Activated CD8-positive, alpha-beta memory T cell treated with anti-CD3 and anti-CD28 coated beads for 4 hours (primary cell): ENCODE results near the gene ARL13B.
"Not testable (repeated sequence)": the region's sequence is repeated elsewhere in the genome, so short reads cannot be mapped to it uniquely, and the experiment has no call there.

Experiments used
- DNase-seq, 2 donors: peaks; one replicate each; pipeline ENCODE4 v3.0.0-alpha.2; 2020; ENCODE audit warnings: low read depth in 2 of 2

Gene ARL13B

DNA sequence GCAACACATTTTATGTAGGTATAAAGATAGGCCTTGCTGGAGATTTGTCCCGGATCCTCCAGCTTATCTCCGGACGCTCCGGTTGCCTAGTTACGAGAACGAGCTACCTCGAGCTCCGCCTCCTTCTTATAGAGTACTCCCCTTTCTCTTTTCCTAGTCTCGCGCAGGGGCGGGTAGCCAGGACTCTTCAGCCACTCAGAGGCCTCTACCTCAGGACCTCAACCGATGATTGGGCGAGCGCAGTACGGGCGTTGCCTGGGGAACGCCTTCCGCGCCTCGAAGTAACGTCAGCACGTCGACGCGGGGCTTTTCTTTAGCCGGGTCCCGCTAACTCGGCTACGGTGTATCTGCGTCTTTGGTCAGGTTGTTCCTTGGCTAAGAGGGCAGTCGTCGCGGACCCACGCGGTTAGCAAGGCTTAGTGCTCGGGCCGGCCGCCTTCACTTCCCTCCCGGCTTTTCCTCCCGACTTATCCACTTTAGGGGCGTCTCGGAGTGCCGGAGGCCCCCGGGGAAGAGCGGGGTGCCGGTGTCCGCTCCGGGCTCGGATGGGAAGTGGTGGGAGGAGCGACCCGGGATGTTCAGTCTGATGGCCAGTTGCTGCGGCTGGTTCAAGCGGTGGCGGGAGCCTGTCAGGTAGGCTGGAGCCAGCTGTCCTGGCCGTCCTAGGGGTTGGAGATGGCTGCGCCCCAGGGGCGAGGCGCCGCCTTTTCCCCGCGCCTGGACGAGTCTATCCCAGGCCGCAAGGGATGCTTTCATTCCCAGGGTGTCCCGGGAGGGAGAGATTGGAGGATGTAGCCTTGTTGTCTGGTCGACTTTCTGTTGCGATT lies at the start of gene ARL13B:
Gene ARL13B (plus strand): TSS at position 306 of the 827 bp plus-strand sequence. CDS start 269 bp downstream, at position 575.
- DNase-seq = peak; percentile 78 to 93

GRCh38 chr3:93931597-93932229 lies 48.2 kb upstream of the ARL13B start:
- no peak for DNase-seq

DNA sequence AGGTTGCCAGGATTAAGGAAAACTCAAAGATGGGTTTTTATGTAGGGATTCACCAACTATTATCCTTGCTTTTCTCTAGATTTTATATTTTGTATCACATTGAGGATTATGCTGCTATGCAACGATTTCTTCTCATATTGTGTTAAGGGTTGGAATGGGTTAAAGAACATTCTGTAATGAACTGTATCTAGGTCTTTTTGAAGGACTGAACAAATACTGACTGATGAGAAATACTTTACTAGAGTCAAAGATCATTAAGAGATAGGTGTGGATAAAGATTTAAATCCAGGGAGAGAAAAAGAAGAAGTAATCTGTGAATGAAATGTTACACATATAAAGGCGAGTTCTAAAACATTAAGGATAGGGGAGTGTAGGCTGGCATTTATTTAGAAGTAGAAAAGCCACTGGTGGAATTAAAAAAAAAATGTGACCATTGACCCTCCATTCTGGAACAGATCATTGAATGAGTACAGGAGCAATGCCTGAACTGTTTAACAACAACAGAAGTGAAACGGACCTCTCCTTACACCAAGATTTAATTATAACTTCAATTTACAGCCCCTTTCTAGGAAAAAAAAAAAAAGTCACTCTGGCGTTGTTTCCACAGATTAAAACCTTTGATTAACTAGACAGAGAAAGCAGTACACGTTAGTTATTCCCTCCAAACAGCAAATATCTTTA lies 45.4 kb upstream of the ARL13B start:
- no peak for DNase-seq

DNA sequence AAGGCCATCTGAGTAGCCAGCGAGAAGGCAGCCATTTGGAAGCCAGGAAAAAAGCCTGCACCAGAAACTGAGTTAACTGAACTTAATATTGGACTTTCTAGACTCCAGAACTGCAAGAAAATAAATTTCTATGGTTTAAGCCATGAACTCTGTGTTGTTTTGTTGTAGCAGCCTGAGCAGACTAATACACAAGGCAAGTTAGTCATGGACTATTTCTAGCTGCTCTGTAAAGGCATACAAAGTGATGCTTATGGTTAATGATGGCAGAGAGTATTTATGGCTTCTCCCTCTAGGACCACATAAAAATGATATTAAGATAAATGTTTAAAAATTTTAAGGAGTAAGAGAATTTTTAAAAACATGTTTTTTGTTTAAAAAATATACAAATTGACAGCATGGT lies 43.4 kb upstream of the ARL13B start:
- DNase-seq = no peak

- DNase-seq = not testable (repeated sequence)
Observed at GRCh38 chr3:93937485-93937884, 42.5 kb upstream of the ARL13B start.

DNA sequence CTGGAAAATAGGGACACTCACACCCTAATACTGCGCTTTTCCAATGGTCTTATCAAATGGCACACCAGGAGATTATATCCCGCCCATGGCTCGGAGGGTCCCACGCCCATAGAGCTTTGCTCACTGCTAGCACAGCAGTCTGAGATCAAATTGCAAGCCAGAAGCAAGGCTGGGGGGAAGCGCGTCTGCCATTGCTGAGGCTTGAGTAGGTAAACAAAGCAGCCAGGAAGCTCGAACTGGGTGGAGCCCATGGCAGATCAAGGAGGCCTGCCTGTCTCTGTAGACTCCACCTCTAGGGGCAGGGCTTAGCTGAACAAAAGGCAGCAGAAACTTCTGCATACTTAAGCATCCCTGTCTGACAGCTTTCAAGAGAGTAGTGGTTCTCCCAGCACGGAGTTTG lies 30.0 kb upstream of the ARL13B start:
- DNase-seq = not testable (repeated sequence)

- no peak for DNase-seq
Observed at GRCh38 chr3:93961026-93961425, 18.9 kb upstream of the ARL13B start.

- no peak for DNase-seq
Observed at GRCh38 chr3:93961489-93961888, 18.5 kb upstream of the ARL13B start.

- no peak for DNase-seq
Observed at GRCh38 chr3:93962798-93963197, 17.2 kb upstream of the ARL13B start.

GRCh38 chr3:93965106-93965505 lies 14.8 kb upstream of the ARL13B start:
- not testable (repeated sequence) for DNase-seq

DNA sequence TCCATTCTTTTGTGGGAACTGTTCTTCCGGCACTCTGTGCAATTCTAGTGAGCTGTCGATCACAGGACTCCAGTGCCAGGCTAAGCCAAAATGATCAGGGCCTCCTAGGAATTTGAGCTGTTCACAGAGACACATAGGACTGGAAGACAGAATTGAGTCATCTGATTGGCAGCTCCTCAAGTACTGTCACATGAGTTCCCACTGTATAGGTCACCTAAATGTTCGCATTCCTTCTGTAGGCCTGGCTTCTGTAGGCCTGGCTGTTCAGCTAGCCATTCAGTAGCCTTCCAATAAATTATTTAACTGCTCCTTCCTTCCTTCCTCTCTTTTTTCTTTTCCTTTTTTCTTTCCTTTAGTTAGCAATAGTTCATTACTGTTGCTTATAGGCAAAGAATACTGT lies 10.5 kb upstream of the ARL13B start:
- no peak for DNase-seq

- no peak for DNase-seq
Observed at GRCh38 chr3:93969997-93970396, 10.0 kb upstream of the ARL13B start.

- peak in 1 of 2 donors; percentile 1 for DNase-seq
Observed at GRCh38 chr3:93973131-93974126, 6.5 kb upstream of the ARL13B start, which contains the start of gene PROS1. Gene PROS1, minus strand, starts transcription at chr3:93973896. Its CDS starts 147 bp downstream, at chr3:93973749.

DNA sequence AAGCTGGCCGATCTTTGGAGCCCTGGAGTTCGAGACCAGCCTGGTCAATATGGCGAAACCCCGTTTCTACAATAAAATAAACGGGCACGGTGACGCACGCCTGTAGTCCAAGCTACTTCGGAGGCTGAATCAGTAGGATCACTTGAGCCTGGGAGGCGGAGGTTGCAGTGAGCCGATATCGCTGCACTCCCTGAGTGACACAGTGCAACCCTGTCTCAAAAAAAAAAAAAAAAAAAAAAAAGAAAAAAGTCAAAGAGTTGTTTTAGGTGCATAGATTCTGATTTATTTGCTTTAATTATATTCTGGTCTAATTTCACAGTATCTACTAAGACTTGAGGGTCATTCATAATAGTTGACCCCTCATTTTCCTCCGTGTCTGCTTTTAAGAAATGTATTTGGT lies 1.7 kb downstream of the ARL13B start:
- no peak for DNase-seq

GRCh38 chr3:93983408-93983807 lies 3.5 kb downstream of the ARL13B start:
- DNase-seq = no peak

GRCh38 chr3:93984618-93985017 lies 4.7 kb downstream of the ARL13B start:
- no peak for DNase-seq

DNA sequence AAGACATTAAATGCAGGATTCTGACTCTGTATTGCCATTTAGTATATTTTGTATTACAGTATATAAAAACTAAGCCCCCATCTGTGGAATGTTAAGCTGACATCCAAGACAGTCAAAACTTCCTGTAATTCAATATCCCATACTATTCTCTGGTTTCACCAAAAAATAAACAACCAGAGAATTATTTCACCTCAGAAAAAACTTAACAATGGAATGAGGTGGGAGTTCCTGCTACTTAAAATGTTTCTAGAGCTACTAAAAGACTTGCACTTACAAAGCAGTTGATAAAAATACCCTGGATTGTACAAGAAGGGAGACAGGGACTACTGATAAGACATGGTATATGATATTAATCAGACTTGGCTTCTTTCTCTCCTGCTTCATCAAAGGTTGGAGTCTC lies 8.3 kb downstream of the ARL13B start:
- DNase-seq = no peak

- no peak for DNase-seq
Observed at GRCh38 chr3:93988764-93989163, 8.8 kb downstream of the ARL13B start.

DNA sequence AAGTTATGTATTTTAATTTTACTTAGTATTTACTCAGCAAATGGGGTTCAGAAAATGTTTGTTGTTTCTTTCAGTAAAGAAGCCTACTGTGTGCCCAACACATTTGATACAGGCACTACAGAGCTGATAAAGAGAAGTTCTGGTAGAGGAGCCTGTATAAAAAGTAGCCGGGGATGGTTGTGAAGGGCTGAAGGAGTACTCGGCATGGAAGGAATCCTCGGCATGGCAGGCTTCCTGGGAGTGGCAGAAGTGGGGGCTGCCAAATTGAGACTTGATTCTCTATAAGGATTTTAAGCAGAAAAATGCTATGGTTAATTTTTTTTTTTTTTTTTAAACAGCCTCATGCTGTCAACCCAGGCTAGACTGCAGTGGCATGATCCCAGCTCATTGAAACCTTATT lies 9.3 kb downstream of the ARL13B start:
- DNase-seq = no peak

DNA sequence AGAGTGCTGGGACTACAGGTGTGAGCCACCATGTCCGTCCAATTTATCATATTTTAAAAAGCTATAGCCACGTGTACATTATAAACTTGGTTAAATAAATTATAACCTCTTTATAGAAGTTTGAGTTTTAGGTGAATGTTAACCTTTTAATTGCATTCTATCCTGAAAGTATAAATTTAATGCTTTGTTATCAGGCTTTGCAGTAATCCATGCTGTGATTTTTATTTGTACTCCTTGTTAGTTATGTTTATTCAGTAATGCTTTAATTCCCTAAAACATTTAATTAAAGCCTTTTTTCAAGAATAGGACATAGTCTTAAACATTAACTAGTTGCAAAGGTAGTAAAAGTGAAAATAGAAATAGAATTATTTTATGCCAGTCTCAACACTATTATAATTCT lies 11.7 kb downstream of the ARL13B start:
- DNase-seq = no peak

- DNase-seq = no peak
Observed at GRCh38 chr3:93992207-93992606, 12.3 kb downstream of the ARL13B start.
